Ovary (tissue), 3 donors: ENCODE measurements around the gene PHACTR3.

Experiments used
- EP300 ChIP-seq: sonication (generic); formaldehyde crosslinking; IDR thresholded peaks from one replicate; pipeline ENCODE4 v1.6.1; 2017; ENCODE audit warnings: antibody characterized with exemption
- POLR2A ChIP-seq: fragments of 450-650 bp; IDR thresholded peaks from one replicate; pipeline ENCODE4 v1.6.1; 2017; ENCODE audit warnings: antibody characterized with exemption, mild to moderate bottlenecking, moderate library complexity
- TF ChIP-seq, protein P1 (sequence below), 3 donors: fragments of 450-650 bp in 2 of 3; fragments of 200-600 bp in 1 of 3; IDR thresholded peaks; one replicate each; pipeline versions ENCODE4 v1.5.1 to v1.8.0; 2016 to 2022; ENCODE audit warnings: antibody characterized with exemption in 3 of 3, mild to moderate bottlenecking in 1 of 3
- donor health status: DM: no; HTN: no; CAD: no.

DNA sequence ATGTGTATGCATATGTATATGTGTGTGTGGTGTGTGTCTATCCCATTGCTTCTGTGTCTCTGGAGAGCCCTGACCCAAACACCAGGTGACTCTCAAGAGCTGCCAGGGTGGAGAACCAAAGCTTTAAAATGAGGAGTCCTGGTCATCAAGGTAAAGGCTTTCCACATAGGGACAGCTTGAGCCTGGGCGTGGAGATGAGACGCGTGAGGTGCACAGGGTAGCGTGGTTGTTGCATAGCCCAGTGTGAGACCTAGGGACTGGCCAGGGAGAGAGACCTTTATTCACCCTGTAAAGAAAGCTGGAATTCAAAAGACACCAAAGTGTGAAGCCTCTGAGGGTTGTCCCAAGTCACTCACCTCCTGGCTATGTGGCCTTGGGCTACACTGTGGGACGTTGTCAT, 180.0 kb downstream of the PHACTR3 start:
- TF ChIP-seq, protein P1, sequence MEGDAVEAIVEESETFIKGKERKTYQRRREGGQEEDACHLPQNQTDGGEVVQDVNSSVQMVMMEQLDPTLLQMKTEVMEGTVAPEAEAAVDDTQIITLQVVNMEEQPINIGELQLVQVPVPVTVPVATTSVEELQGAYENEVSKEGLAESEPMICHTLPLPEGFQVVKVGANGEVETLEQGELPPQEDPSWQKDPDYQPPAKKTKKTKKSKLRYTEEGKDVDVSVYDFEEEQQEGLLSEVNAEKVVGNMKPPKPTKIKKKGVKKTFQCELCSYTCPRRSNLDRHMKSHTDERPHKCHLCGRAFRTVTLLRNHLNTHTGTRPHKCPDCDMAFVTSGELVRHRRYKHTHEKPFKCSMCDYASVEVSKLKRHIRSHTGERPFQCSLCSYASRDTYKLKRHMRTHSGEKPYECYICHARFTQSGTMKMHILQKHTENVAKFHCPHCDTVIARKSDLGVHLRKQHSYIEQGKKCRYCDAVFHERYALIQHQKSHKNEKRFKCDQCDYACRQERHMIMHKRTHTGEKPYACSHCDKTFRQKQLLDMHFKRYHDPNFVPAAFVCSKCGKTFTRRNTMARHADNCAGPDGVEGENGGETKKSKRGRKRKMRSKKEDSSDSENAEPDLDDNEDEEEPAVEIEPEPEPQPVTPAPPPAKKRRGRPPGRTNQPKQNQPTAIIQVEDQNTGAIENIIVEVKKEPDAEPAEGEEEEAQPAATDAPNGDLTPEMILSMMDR (IDR thresholded peaks at IDR 0.05): no peak
- TF ChIP-seq POLR2A (no peak), EP300 (no peak)
